KOPT-K1 (cell line): Measurements from ENCODE around the gene BACE2.
"Not testable (repeated sequence)": the region's sequence is repeated elsewhere in the genome, so short reads cannot be mapped to it uniquely, and the experiment has no call there.

Experiments
- H3K27ac ChIP-seq: fragments of 200-600 bp; sonication (generic); 2 replicates; pipeline ENCODE4 v1.5.1; 2016; ENCODE audit warnings: antibody characterized with exemption, mild to moderate bottlenecking, low read depth, low read length; ENCODE audit not compliant: poor library complexity, severe bottlenecking
- H3K36me3 ChIP-seq: fragments of 200-600 bp; sonication (generic); 2 replicates; pipeline ENCODE4 v1.5.1; 2017; ENCODE audit warnings: antibody characterized with exemption, mild to moderate bottlenecking, low read length, moderate library complexity; ENCODE audit not compliant: insufficient read depth
- H3K9me3 ChIP-seq: fragments of 200-600 bp; sonication (generic); 2 replicates; pipeline ENCODE4 v1.5.1; 2017; ENCODE audit warnings: antibody characterized with exemption, low read length, mild to moderate bottlenecking; ENCODE audit not compliant: insufficient read depth, poor library complexity, severe bottlenecking

Gene BACE2

GRCh38 chr21:41228958-41229357 is 61.0 kb downstream of the BACE2 start:
- Histone ChIP-seq H3K27ac (no peak overlapping the region), H3K9me3 (no peaks in the 10 kb centered on the region), H3K36me3 (no peaks in the 10 kb centered on the region)

DNA sequence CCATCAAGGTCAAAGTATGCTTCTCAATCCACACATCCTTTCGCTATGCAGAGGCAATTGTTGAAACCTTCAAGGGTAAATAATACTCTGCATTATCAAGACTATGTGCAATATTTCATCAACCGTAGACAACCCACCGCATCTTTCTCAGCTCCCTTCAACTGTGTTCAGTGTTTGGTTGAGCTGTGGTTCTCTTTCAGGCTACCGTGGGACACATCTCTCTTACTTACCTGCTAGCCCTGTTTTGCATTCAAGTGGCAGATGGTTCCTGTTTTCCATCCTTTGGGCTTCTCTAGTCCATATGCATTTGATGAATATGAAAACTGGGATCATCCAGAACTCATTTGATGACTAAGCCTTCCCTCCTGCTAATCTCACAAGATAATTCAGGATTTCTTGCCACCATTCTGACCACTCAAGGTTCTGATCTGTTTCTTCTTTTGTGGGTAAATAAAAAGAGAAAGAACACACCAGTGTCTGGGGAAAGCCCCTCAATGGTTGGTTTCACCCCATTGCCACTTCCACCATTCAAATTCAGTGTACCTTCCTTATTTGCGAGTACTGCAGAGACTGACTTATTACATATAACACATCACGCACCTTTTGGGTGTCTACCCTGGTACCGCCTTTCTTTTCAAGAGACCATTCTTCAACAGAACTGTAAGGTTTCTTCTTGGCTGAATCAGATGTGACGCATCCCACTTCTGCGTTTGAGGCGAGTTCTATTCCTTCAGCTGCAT is 61.7 kb downstream of the BACE2 start:
- no peaks in the 10 kb centered on the region for H3K9me3 ChIP-seq
- no peak overlapping the region for H3K27ac ChIP-seq
- H3K36me3 ChIP-seq, result no peaks in the 10 kb centered on the region

DNA sequence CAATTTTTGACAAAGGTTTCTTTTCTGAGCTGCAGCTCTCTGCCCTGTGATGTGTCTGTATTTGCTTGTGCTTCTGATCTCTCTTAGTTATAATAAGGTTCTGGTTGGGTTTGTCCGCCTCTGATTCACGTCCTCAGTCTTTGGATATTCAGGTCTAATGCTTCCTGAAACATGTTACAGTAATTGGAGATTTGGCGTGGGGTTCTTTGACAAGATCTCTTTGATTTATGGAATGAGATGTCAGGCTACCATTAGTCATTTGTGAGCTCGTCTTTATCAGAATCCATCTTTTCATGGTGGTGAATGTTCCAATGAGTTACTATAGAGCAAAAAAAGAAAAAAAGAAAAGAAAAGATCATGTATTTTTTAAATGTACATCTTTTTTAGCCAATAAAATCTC is 62.5 kb downstream of the BACE2 start:
- H3K27ac ChIP-seq, result no peak overlapping the region
- H3K36me3 ChIP-seq, result no peaks in the 10 kb centered on the region
- no peaks in the 10 kb centered on the region for H3K9me3 ChIP-seq

GRCh38 chr21:41231060-41231459 is 63.1 kb downstream of the BACE2 start:
- Histone ChIP-seq H3K36me3 (no peaks in the 10 kb centered on the region), H3K9me3 (no peaks in the 10 kb centered on the region)

GRCh38 chr21:41232013-41232412 is 64.1 kb downstream of the BACE2 start:
- H3K9me3 ChIP-seq, result no peaks in the 10 kb centered on the region
- no peak overlapping the region for H3K27ac ChIP-seq
- H3K36me3 ChIP-seq, result no peaks in the 10 kb centered on the region

More at GRCh38 chr21:41231060-41231459, 63.1 kb downstream of the BACE2 start:
- H3K27ac ChIP-seq, result no peak overlapping the region

DNA sequence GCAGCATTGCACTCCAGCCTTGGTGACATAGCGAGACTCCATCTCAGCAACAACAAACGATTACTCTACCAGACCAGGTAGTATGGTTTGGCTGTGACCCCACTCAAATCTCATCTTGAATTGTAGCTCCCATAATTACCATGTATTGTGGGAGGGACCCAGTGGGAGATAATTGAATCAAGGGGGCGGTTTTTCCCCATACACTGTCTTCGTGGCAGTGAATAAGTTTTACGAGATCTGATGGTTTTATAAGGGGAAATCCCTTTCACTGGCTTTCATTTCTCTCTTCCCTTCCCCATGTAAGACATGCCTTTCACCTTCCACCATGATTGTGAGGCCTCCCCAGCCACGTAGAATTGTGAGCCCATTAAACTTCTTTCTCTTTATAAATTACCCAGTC is 66.0 kb downstream of the BACE2 start:
- Histone ChIP-seq H3K36me3 (no peaks in the 10 kb centered on the region), H3K27ac (no peak overlapping the region), H3K9me3 (no peaks in the 10 kb centered on the region)

- Histone ChIP-seq H3K9me3 (no peaks in the 10 kb centered on the region), H3K36me3 (no peaks in the 10 kb centered on the region), H3K27ac (no peak overlapping the region)
Measured at GRCh38 chr21:41234569-41234968, 66.6 kb downstream of the BACE2 start.

- H3K9me3 ChIP-seq, result no peaks in the 10 kb centered on the region
- H3K27ac ChIP-seq, result no peak overlapping the region
- H3K36me3 ChIP-seq, result no peaks in the 10 kb centered on the region
Measured at GRCh38 chr21:41235201-41235600, 67.2 kb downstream of the BACE2 start.

DNA sequence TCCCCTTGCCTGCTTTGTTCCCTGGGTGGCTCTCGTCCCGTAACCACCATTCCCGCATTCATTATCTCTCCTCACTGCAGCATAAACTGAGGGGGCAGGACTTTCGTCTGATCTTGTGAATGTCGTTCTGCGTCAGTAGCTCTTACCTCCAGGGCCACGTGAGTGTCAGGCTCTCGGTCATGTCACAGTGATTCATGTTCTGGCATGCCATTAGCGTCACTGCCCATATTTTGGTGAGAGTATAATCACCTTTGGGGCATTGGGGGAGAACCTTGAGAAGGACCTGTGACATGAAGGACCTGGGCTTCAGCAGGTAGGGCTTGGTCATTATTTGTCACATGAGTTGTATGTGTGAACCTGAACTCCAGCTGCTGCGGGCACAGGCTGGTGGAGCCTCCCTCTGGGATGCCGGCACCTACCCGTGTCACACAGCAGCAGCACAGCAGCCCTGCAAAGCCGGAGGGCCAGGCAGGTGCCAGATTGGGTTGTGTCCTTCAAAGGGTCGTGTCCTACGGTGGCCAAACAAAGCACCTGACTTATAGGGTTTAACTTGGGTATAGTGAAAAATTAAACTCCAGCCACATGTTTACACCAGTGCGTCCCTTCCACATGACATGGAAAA is 68.5 kb downstream of the BACE2 start:
- no peaks in the 10 kb centered on the region for H3K9me3 ChIP-seq
- H3K36me3 ChIP-seq, result no peaks in the 10 kb centered on the region
- no peak overlapping the region for H3K27ac ChIP-seq

GRCh38 chr21:41238081-41238796 is 70.3 kb downstream of the BACE2 start:
- H3K9me3 ChIP-seq, H3K36me3 ChIP-seq, H3K27ac ChIP-seq: not testable (repeated sequence)

- Histone ChIP-seq H3K27ac (no peak overlapping the region), H3K36me3 (no peaks in the 10 kb centered on the region), H3K9me3 (no peaks in the 10 kb centered on the region)
Measured at GRCh38 chr21:41240040-41240439, 72.1 kb downstream of the BACE2 start.

DNA sequence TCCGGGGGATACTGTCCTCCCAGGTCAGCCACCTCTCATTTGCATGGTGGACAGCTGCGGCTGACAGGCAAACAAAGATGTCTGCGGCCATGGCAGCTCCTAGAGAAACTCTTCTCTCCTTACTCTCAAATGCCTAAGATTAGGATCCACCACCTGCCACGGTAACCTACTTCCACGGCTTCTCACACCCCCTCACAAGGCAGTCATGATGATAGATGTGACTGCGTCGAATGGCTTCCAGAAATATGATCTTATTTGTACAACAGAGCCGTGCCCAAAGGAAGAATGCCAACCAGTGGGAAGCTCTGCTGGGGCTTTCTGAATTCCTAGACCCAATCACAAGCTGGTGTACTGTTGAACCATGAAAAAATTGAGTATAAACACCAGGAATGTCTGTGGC is 73.4 kb downstream of the BACE2 start:
- no peaks in the 10 kb centered on the region for H3K9me3 ChIP-seq
- no peaks in the 10 kb centered on the region for H3K36me3 ChIP-seq
- H3K27ac ChIP-seq, result no peak overlapping the region

GRCh38 chr21:41242238-41242829 is 74.4 kb downstream of the BACE2 start:
- Histone ChIP-seq H3K36me3 (no peaks in the 10 kb centered on the region), H3K9me3 (no peaks in the 10 kb centered on the region), H3K27ac (no peak overlapping the region)

- no peak overlapping the region for H3K27ac ChIP-seq
- no peaks in the 10 kb centered on the region for H3K9me3 ChIP-seq
- H3K36me3 ChIP-seq, result no peaks in the 10 kb centered on the region
Measured at GRCh38 chr21:41243107-41243506, 75.1 kb downstream of the BACE2 start.

DNA sequence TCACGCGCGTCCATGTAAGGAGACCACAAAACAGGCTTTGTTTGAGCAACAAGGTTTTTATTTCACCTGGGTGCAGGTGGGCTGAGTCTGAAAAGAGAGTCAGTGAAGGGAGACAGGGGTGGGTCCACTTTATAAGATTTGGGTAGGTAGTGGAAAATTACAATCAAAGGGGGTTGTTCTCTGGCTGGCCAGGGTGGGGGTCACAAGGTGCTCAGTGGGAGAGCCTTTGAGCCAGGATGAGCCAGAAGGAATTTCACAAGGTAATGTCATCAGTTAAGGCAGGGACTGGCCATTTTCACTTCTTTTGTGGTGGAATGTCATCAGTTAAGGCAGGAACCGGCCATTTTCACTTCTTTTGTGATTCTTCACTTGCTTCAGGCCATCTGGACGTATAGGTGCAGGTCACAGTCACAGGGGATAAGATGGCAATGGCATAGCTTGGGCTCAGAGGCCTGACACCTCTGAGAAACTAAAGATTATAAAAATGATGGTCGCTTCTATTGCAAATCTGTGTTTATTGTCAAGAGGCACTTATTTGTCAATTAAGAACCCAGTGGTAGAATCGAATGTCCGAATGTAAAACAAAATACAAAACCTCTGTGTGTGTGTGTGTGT is 76.4 kb downstream of the BACE2 start:
- not testable (repeated sequence) for H3K36me3 ChIP-seq, H3K9me3 ChIP-seq, H3K27ac ChIP-seq
